ENCODE measurements around the gene SNRK. TPM values are rescaled to one million over a fixed set of nuclear protein-coding genes. Genes with fewer than 3 reads are reported as not detected.

The SNRK gene
- total RNA-seq, 2 donors from 2014 or later, result 22.7 to 31.2 TPM

GRCh38 chr3:43309372-43310305, 23.3 kb downstream of the SNRK start:
- Histone ChIP-seq H3K4me1 (no peaks in the 10 kb centered on the region), H3K4me3 (no peak overlapping the region), H3K9me3 (no peaks in the 10 kb centered on the region), H3K27ac (no peak overlapping the region), H3K27me3 (no peaks in the 10 kb centered on the region), H3K36me3 (peaks cover 13% of the 10 kb centered on the region)
- DNase-seq (ENCODE audit: low spot score), result no peak
- TF ChIP-seq CTCF (IDR thresholded peaks at IDR 0.05), result no peak

- Histone ChIP-seq H3K9me3 (no peaks in the 10 kb centered on the region), H3K27me3 (no peaks in the 10 kb centered on the region), H3K4me1 (peaks cover 0 to 46% of the 10 kb centered on the region in 2 donors), H3K4me3 (no peak overlapping the region), H3K27ac (peak overlapping the region; percentile 13 to 43), H3K36me3 (no peaks in the 10 kb centered on the region)
- TF ChIP-seq CTCF (IDR thresholded peaks at IDR 0.05), result no peak
- DNase-seq (ENCODE audit: low spot score), result no peak
Observed at GRCh38 chr3:43316783-43317460, 30.6 kb downstream of the SNRK start.

GRCh38 chr3:43317461-43318316, 31.3 kb downstream of the SNRK start:
- no peak for TF ChIP-seq CTCF (IDR thresholded peaks at IDR 0.05)
- Histone ChIP-seq H3K36me3 (no peaks in the 10 kb centered on the region), H3K27ac (peak overlapping the region; percentile 17 to 43), H3K4me1 (peaks cover 0 to 46% of the 10 kb centered on the region in 2 donors), H3K27me3 (no peaks in the 10 kb centered on the region), H3K9me3 (no peaks in the 10 kb centered on the region), H3K4me3 (no peak overlapping the region)
- no peak for DNase-seq (ENCODE audit: low spot score)

- no peak for DNase-seq (ENCODE audit: low spot score)
- TF ChIP-seq CTCF (IDR thresholded peaks at IDR 0.05), result no peak
- no peaks in the 10 kb centered on the region for H3K36me3 ChIP-seq
- no peaks in the 10 kb centered on the region for H3K27me3 ChIP-seq
- H3K4me1 ChIP-seq, result peaks cover 0 to 46% of the 10 kb centered on the region in 2 donors
- H3K9me3 ChIP-seq, result no peaks in the 10 kb centered on the region
- no peak overlapping the region for H3K27ac ChIP-seq
- H3K4me3 ChIP-seq, result no peak overlapping the region
Observed at GRCh38 chr3:43319376-43319775, 33.0 kb downstream of the SNRK start.

GRCh38 chr3:43319794-43320193, 33.5 kb downstream of the SNRK start:
- Histone ChIP-seq H3K27me3 (no peaks in the 10 kb centered on the region), H3K36me3 (no peaks in the 10 kb centered on the region), H3K4me3 (no peak overlapping the region), H3K27ac (no peak overlapping the region), H3K4me1 (peaks cover 0 to 46% of the 10 kb centered on the region in 2 donors), H3K9me3 (no peaks in the 10 kb centered on the region)
- DNase-seq (ENCODE audit: low spot score), result no peak
- TF ChIP-seq CTCF (IDR thresholded peaks at IDR 0.05), result no peak
